Osteocyte (in vitro differentiated cells): Measurements from ENCODE around the gene TROAP. TPM values are rescaled to one million over a fixed set of nuclear protein-coding genes. Genes with fewer than 3 reads are reported as not detected.

ENCODE experiments used
- DNase-seq: peaks from one replicate; pipeline ENCODE4 v3.0.0; 2021; ENCODE audit warnings: mixed read lengths; ENCODE audit not compliant: unreplicated experiment; ENCODE audit errors: extremely low spot score
- H3K27ac Mint-ChIP-seq: one replicate; pipeline ENCODE4 v1.8.0; 2021; ENCODE audit warnings: mild to moderate bottlenecking, mixed read lengths; ENCODE audit not compliant: unreplicated experiment
- H3K27me3 Mint-ChIP-seq: one replicate; pipeline ENCODE4 v1.8.0; 2021; ENCODE audit warnings: mixed read lengths; ENCODE audit not compliant: unreplicated experiment
- H3K36me3 Mint-ChIP-seq: one replicate; pipeline ENCODE4 v1.8.0; 2021; ENCODE audit warnings: mixed read lengths; ENCODE audit not compliant: unreplicated experiment
- H3K4me1 Mint-ChIP-seq: one replicate; pipeline ENCODE4 v1.8.0; 2021; ENCODE audit warnings: mixed read lengths; ENCODE audit not compliant: unreplicated experiment
- H3K4me3 Mint-ChIP-seq: one replicate; pipeline ENCODE4 v1.8.0; 2021; ENCODE audit warnings: mild to moderate bottlenecking, moderate library complexity, mixed read lengths; ENCODE audit not compliant: unreplicated experiment
- H3K9me3 Mint-ChIP-seq: one replicate; pipeline ENCODE4 v1.8.0; 2021; ENCODE audit warnings: mixed read lengths; ENCODE audit not compliant: unreplicated experiment
- CTCF ChIP-seq: fragments of 200-600 bp; sonication (generic); IDR thresholded peaks from 2 replicates; pipeline ENCODE4 v1.5.0; 2021; ENCODE audit warnings: antibody characterized with exemption, mild to moderate bottlenecking, moderate library complexity
- total RNA-seq: library from RNA; stranded (reverse); gene quantifications from 2 replicates; pipeline ENCODE4 v1.2.1, GENCODE V29; 2021

Gene TROAP
- total RNA-seq, 1 donor from 2014 or later, result 9.6 TPM

- Mint-ChIP-seq H3K36me3 (no peaks in the 10 kb centered on the region), H3K4me3 (no peak overlapping the region), H3K27me3 (peaks cover 13% of the 10 kb centered on the region), H3K9me3 (no peaks in the 10 kb centered on the region), H3K4me1 (peaks cover 10% of the 10 kb centered on the region), H3K27ac (no peak overlapping the region)
- peak; percentile 21 for DNase-seq
- TF ChIP-seq CTCF, result no peak
Observed at GRCh38 chr12:49352351-49352750, 29.3 kb downstream of the TROAP start.

- Mint-ChIP-seq H3K27ac (no peak overlapping the region), H3K9me3 (no peaks in the 10 kb centered on the region), H3K36me3 (no peaks in the 10 kb centered on the region), H3K27me3 (peaks cover 12% of the 10 kb centered on the region), H3K4me1 (peaks cover 13% of the 10 kb centered on the region), H3K4me3 (no peak overlapping the region)
- peak; percentile 75 for DNase-seq
- no peak for TF ChIP-seq CTCF
Observed at GRCh38 chr12:49355913-49356312, 32.9 kb downstream of the TROAP start.

DNA sequence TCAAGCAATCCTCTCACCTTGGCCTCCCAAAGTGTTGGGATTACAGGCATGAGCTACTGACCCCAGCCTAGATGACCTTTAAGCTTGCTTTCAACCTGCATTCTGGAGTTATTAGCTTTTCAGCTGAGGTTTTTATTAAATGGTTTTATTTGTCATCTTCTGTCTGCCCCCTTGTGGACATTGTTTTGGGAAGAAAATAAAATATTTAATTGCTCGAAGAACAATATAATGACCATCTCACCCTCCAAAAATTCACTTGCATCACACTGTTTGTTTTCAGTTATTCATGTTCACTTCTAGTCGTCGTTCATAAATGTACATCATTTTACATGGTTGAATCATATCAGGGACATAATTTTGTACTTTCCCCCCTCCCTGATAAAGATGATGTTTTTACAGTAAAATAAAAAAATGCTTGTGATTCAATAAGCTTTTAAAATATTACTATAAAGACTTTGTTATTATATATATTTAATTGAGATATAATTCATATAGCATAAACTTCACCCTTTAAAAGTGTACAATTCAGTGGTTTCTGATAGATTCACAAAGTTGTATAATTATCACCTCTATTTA is 34.1 kb downstream of the TROAP start:
- Mint-ChIP-seq H3K36me3 (no peaks in the 10 kb centered on the region), H3K9me3 (no peaks in the 10 kb centered on the region), H3K27ac (no peak overlapping the region), H3K4me1 (peaks cover 13% of the 10 kb centered on the region), H3K4me3 (no peak overlapping the region), H3K27me3 (peaks cover 12% of the 10 kb centered on the region)
- peak; percentile 63 for TF ChIP-seq CTCF
- no peak for DNase-seq

- H3K4me1 Mint-ChIP-seq, result peaks cover 13% of the 10 kb centered on the region
- no peaks in the 10 kb centered on the region for H3K9me3 Mint-ChIP-seq
- peak; percentile 57 for DNase-seq
- H3K27me3 Mint-ChIP-seq, result peaks cover 12% of the 10 kb centered on the region
- peak; percentile 86 for TF ChIP-seq CTCF
- H3K4me3 Mint-ChIP-seq, result no peak overlapping the region
- H3K27ac Mint-ChIP-seq, result no peak overlapping the region
- H3K36me3 Mint-ChIP-seq, result no peaks in the 10 kb centered on the region
Observed at GRCh38 chr12:49358483-49359141, 35.6 kb downstream of the TROAP start.

- H3K27ac Mint-ChIP-seq, result no peak overlapping the region
- peaks cover 9% of the 10 kb centered on the region for H3K27me3 Mint-ChIP-seq
- TF ChIP-seq CTCF, result no peak
- no peak overlapping the region for H3K4me3 Mint-ChIP-seq
- no peaks in the 10 kb centered on the region for H3K36me3 Mint-ChIP-seq
- peaks cover 13% of the 10 kb centered on the region for H3K4me1 Mint-ChIP-seq
- peak; percentile 48 for DNase-seq
- H3K9me3 Mint-ChIP-seq, result no peaks in the 10 kb centered on the region
Observed at GRCh38 chr12:49359671-49360070, 36.6 kb downstream of the TROAP start.
